ENCODE results near the gene NRBF2.
"Not testable (repeated sequence)": the region's sequence is repeated elsewhere in the genome, so short reads cannot be mapped to it uniquely, and the experiment has no call there.

The NRBF2 gene

GRCh38 chr10:63140077-63140476 is 6.9 kb downstream of the NRBF2 start:
- no peak for DNase-seq (ENCODE audit: low read depth)
- H3K4me3 ChIP-seq (ENCODE audit: low read length), result no peak overlapping the region
- TF ChIP-seq CTCF (conservative IDR thresholded peaks at IDR 0.05; ENCODE audit: low read length), result no peak

- no peak overlapping the region for H3K4me3 ChIP-seq (ENCODE audit: low read length)
- TF ChIP-seq CTCF (conservative IDR thresholded peaks at IDR 0.05; ENCODE audit: low read length), result no peak
- no peak for DNase-seq (ENCODE audit: low read depth)
Observed at GRCh38 chr10:63142136-63142535, 9.0 kb downstream of the NRBF2 start.

- DNase-seq (ENCODE audit: low read depth), result peak; percentile 25
- H3K4me3 ChIP-seq (ENCODE audit: low read length), result no peak overlapping the region
- no peak for TF ChIP-seq CTCF (conservative IDR thresholded peaks at IDR 0.05; ENCODE audit: low read length)
Observed at GRCh38 chr10:63143987-63144386, 10.9 kb downstream of the NRBF2 start.

- no peak overlapping the region for H3K4me3 ChIP-seq (ENCODE audit: low read length)
- DNase-seq (ENCODE audit: low read depth), result peak; percentile 32
- TF ChIP-seq CTCF (conservative IDR thresholded peaks at IDR 0.05; ENCODE audit: low read length), result no peak
Observed at GRCh38 chr10:63145782-63146181, 12.7 kb downstream of the NRBF2 start.

- H3K4me3 ChIP-seq (ENCODE audit: low read length), result no peak overlapping the region
- no peak for DNase-seq (ENCODE audit: low read depth)
- no peak for TF ChIP-seq CTCF (conservative IDR thresholded peaks at IDR 0.05; ENCODE audit: low read length)
Observed at GRCh38 chr10:63146503-63146902, 13.4 kb downstream of the NRBF2 start.

- no peak for TF ChIP-seq CTCF (conservative IDR thresholded peaks at IDR 0.05; ENCODE audit: low read length)
- no peak overlapping the region for H3K4me3 ChIP-seq (ENCODE audit: low read length)
- DNase-seq (ENCODE audit: low read depth), result no peak
Observed at GRCh38 chr10:63150745-63151144, 17.6 kb downstream of the NRBF2 start.

GRCh38 chr10:63153868-63154545 is 20.9 kb downstream of the NRBF2 start:
- DNase-seq (ENCODE audit: low read depth); H3K4me3 ChIP-seq (ENCODE audit: low read length): not testable (repeated sequence)
